Gastrocnemius medialis (tissue), 4 donors: ENCODE data around the gene EIF3K.

ENCODE experiments used
- POLR2A ChIP-seq, 2 donors: fragments of 450-650 bp; IDR thresholded peaks; one replicate each; pipeline ENCODE4 v1.6.1; 2017; ENCODE audit warnings: antibody characterized with exemption in 2 of 2, mild to moderate bottlenecking in 2 of 2, moderate library complexity in 2 of 2
- TF ChIP-seq, protein P1 (sequence below), 5 experiments: fragments of 450-650 bp in 3 of 5; fragments of 200-600 bp in 2 of 5; sonication (generic) in 2 of 5; IDR thresholded peaks in 4 of 5; conservative IDR thresholded peaks in 1 of 5; 1 replicate in 4 of 5; 2 replicates in 1 of 5; pipeline ENCODE4 v1.5.1; 2016 to 2019; ENCODE audit warnings: antibody characterized with exemption in 5 of 5, mild to moderate bottlenecking in 3 of 5, moderate library complexity in 3 of 5

DNA sequence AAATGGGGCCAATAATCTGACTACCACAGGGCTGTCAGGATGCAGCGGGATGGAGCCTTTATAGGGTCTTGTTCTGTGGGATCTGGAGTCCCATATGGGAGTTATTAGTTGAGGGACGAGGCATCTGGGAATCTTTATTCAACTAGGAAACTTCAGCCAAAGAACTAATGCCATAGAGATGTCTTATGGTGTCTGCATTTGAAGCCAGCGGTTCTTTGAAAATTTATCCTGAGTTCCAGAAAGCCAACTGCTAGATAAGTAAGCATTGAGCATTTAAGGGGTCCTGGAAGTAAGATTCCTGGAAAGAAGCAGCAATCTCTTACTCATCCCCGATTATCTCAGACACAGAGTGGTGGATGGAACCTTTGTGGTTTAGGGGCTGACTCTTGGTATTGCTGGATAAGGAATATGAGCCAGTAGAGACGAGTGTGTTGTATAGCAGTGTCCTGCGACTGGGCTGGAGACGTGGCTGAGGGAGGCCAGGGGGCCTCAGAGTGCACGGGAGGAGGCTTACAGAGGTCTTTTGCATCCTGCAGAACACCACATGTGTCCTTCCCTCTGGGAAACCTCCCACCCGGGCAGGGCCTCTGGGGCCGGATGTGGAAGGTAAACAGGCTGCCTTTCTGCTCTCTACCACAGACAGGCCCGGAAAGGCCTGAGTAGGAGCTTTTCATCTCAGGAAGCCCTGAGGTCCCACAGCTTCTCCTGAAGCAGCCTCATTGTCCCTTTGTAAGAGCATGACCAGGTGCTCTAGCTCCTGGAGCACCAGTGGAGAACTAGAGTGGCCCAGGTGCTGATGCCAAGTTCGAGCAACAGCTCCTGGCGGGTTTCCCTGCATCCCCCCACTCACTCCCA is 57.3 kb downstream of the EIF3K start:
- no peak for TF ChIP-seq POLR2A (IDR thresholded peaks at IDR 0.05)
- TF ChIP-seq, protein P1, sequence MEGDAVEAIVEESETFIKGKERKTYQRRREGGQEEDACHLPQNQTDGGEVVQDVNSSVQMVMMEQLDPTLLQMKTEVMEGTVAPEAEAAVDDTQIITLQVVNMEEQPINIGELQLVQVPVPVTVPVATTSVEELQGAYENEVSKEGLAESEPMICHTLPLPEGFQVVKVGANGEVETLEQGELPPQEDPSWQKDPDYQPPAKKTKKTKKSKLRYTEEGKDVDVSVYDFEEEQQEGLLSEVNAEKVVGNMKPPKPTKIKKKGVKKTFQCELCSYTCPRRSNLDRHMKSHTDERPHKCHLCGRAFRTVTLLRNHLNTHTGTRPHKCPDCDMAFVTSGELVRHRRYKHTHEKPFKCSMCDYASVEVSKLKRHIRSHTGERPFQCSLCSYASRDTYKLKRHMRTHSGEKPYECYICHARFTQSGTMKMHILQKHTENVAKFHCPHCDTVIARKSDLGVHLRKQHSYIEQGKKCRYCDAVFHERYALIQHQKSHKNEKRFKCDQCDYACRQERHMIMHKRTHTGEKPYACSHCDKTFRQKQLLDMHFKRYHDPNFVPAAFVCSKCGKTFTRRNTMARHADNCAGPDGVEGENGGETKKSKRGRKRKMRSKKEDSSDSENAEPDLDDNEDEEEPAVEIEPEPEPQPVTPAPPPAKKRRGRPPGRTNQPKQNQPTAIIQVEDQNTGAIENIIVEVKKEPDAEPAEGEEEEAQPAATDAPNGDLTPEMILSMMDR (IDR thresholded peaks at IDR 0.05 in 4 of 5, conservative IDR thresholded peaks at IDR 0.05 in 1 of 5): no peak
